Stimulated activated CD8-positive, alpha-beta memory T cell treated with anti-CD3 and anti-CD28 coated beads, Interleukin-15, amount 100 ng/mL, for 24 hours (primary cell): ENCODE results near the gene CXCL1.

Experiments used
- DNase-seq: peaks from one replicate; pipeline ENCODE4 v3.0.0-alpha.2; 2020; ENCODE audit warnings: low read depth

Gene CXCL1

GRCh38 chr4:73852771-73853170 lies 16.4 kb upstream of the CXCL1 start:
- no peak for DNase-seq

GRCh38 chr4:73853246-73853704 lies 15.9 kb upstream of the CXCL1 start, which contains the start of gene PF4V1:
PF4V1 (plus strand) TSS chr4:73853296; CDS start chr4:73853363, 67 bp downstream.
- DNase-seq, result no peak

- no peak for DNase-seq
Measured at GRCh38 chr4:73853718-73854473, 15.3 kb upstream of the CXCL1 start.

DNA sequence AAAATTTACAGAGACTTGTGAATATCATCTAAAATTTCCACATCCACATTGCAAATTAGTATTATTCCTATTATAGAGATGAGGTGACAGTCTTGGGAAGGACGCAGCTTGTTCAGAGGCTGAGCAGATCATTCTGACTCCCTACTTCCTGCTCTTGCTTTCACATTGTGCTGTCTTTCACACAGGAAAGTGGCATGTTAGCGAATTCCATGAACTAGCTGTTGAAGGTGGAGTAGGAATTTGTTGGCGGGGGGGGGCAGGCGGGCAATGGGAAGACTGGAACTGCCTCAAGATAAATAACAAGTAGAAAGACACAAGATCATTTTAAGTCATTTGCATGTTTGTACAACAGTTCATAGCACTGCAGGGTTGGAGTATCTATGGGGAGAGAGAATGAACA lies 13.8 kb upstream of the CXCL1 start:
- no peak for DNase-seq

DNA sequence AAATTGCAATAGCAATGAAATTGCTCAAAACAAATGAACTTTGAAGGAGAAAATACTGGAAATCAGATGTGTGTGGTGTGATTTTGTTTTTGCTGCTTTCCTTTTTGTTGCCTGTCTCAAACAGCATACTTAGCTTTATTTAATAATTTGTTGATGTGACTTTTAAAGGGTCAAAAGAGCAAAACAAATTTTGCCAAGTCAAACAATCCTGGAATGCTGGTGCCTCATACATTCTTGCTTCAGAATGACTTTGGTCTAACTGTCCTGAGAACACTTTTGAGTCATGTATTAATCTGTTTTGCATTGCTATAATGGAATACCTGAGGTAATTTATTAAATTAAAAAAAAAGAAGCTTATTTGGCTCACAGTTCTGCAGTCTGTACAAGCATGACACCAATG lies 12.7 kb upstream of the CXCL1 start:
- no peak for DNase-seq

DNA sequence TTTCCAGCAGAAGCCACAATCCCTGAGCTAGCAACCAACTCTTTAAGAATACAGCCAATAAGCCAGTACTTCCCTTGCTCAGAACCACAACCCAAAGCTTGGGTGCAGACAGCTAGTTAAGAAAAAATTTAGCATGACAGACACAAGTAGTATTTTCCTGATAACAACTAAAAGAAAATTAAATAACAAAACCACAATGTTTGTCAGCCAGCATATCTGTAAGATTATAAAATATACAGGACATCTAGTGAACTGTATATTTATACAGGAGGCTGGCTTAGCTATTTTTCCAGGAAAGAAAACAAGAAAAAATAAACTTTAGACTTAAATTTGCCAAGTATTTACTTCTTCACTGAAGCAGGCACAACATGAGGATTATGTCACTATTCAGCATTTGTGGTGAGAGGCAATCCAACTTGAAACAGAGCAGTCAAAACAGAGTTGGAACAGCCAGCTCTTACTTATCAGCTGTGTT lies 9.5 kb upstream of the CXCL1 start:
- no peak for DNase-seq

GRCh38 chr4:73860181-73860580 lies 9.0 kb upstream of the CXCL1 start:
- no peak for DNase-seq

GRCh38 chr4:73860917-73861316 lies 8.3 kb upstream of the CXCL1 start:
- no peak for DNase-seq

GRCh38 chr4:73862322-73862721 lies 6.9 kb upstream of the CXCL1 start:
- no peak for DNase-seq

DNA sequence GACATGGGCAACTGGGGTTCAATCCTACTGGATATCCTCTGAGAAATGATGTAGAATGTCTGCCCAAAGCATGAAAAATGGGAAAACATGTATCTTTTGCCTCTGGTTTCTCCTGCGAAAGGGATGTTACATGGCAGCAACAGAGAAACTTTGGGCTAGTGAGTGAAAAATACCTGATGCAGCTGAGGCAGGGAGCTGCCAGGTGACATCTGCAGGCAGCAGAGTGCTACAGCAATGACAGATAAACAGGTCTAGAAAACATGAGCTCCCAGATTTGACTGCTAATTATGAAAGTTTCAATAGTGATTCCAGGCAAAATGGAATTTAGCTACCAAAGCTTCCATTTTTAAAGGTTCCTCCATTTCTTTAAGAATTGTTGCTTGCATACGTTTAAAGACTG lies 4.8 kb upstream of the CXCL1 start:
- DNase-seq, result no peak

DNA sequence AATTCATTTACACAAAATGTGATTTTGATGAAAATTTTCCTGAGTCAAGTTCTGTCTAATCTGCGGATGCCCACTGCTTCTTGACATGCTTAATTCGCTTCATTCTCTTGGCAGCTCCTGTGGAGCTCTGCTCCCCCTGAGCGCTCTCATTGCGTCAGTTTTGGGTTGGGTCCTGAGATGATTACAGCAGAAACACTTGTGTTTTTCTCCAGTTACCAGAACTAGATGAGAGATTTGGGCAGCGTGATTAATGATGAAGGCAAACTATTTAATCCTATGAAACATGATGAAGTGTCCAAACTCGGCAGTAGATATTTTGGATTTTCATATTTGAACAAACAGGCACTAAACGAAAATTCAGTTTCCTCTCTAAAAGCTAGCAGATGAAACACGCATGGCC lies 4.2 kb upstream of the CXCL1 start:
- DNase-seq, result no peak

- DNase-seq, result no peak
Measured at GRCh38 chr4:73865431-73866096, 3.6 kb upstream of the CXCL1 start.

DNA sequence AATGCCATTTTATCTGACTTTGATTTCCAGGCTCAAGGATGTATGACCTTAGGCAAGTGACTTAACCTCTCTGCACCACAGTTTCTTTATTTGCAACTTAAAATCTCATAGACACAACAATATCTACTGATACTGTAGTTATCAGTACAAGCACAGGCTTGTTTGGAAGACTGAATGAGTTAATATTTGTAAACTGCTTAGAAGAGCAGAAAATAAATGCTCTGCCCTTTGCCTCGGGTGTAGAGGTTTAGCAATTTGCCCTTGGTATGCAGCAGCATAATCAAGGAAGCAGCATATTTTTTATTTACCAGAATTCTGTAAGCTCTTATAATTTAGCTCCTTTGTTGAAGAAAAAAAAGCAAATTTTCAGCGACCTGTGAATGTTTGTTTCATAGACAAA lies 2.9 kb upstream of the CXCL1 start:
- DNase-seq, result no peak

DNA sequence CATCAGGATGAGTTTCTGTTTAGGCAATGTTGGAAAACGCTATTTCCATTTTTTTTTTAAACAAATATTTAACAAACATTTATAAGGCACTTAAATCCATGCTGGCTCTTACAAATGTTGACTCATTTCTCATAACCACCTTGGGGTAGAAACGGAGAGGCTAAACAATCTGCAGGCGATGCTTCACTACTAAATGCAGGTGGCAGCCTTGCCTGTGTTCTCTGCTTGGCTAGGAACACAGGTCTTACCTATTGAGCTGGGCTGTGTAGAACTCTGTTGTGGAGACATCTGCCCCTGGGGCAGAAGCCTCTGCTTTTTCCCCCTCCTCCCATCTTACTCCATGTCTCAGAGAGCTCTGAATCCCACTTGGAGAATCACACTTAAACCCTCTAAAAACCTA lies 1.4 kb upstream of the CXCL1 start:
- no peak for DNase-seq

DNA sequence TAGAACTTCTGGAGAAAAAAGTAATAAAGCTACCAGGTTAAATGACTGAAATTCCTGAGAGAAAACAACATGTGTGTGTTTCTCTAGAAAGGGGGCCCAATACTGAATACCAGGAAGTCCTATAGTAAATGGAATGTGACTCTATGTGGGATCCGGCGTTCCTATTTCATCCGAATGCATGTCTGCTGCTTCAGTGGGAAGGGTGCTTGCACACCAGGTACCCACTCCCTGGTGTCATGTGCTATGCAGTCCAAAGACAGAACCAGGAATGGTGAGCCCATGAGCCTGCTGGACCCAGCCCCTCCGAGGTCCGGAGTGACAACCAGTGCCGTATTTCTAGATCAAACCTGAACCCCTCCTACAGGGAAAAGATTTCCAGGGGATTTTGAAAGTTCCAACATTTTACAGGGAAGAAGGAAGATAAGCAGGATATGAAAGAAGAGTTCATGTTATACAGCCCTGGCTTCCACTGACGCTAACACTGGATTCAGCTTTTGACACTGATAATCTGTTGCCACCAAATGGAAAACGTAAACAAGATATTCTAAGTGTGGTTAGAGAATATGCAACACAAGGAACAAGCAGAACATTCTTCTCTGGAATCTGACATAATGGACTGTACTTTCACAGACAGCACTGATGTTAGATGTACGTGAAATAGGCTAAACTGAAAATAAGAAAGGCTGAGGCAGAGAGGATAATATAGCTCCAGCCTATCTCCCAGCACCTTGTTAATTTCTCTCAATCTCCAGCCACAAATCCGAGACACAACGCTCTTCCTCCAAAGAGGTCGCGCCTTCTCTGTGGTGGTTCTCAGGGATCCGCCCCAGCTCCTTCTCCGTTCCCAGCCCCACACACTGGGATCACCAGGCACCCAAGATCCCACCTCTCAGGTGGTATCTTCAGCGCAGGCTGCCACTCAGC lies 725 bp upstream of the CXCL1 start:
- no peak for DNase-seq

- DNase-seq, result no peak
Measured at GRCh38 chr4:73870260-73870659, 1.1 kb downstream of the CXCL1 start.

GRCh38 chr4:73870768-73871167 lies 1.6 kb downstream of the CXCL1 start:
- no peak for DNase-seq

DNA sequence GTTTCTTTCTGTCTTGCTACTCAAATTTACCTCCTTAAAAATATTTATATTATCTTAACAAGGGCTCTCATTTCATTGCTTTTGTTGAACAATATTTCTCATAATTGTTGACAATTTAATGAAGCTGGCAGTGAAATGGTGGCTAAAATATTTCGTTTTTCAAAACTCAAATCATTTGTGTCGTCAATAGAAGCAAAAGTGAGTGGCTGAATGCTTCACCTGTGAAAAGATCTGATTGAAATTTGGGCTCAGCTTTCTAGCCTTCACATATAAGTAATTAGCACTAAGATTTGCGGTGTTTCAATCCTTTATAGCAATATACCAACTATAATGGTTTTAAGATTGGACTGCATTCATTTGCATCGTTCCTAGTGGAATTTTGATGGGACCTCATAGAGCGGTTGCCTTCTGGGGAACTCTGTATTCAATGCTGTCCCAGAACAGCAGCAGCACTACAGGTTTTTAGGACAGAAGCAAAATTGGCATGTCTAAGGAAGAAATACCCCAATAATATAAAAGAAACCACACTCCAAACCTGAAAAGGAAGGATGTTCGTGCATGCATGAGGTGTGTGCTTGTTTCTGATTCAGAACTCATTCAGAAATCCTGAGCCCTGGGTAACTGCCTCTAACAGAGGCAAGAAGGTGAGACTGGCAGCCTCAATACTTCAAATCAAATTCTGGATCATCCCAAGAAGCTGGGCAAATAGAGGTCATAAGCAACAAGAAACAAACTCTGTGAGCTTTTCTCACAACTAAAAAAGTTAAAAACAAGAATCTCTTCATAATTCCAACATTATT lies 2.5 kb downstream of the CXCL1 start:
- DNase-seq, result no peak

DNA sequence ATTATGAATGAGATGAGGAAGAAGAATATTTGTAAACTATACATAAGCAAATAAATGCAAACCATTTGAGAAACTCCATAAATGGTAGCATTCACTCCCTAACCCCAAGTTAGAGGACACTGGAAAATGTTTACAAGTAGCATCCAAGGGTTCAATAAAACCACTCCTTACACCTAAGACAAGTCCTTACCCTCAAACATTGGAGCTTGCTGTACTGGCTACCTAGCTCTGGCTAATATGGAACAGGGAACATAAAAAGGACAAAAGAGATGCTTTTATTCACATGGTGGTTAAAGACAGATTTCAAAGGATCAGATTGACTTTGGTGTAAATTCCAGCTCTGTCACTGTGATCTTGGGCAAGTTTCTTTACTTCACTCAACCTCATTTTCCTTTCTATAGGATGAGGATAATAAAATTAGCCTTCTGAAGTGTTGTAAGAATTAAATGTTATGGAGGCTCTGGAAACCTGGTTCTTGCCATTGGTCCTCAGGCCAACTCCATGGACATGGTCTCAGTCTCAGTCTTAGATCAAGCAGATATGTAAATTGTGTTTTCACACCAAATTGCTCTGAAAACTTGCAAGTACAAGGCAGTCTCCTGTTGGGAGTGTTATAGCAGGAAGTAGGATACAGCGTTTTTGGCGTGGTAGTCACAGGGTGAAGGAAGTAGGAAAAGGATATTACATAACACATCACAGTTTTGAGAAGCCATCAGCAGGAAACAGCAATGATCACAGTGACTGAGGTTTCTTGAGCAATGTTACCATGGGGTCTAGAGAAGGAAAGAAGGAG lies 3.3 kb downstream of the CXCL1 start:
- no peak for DNase-seq

DNA sequence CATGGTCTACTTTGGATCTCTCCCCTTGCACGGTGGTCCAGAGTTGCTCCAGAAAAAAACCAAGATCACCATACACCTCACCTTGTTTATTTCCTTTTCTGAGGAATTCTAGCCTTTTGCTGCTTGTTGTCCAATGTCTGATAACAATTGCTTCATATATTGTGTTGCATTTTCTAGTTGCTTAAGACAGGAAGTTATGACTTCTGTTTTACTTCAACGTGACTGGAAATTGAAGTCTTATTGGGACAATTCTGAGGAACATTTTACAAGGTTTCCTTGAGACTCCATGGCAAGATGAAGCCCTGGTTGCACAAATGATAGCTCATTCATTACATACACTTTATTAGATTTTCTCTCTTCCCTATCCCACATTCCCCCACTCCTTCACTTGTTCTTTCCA lies 5.2 kb downstream of the CXCL1 start:
- DNase-seq, result no peak

GRCh38 chr4:73875401-73875800 lies 6.2 kb downstream of the CXCL1 start:
- no peak for DNase-seq
